GM21526 (cell line): ENCODE measurements around the gene RECK.
"Not testable (repeated sequence)": the region's sequence is repeated elsewhere in the genome, so short reads cannot be mapped to it uniquely, and the experiment has no call there.

Source experiments
- ATAC-seq: cut with Tn5 transposase; IDR thresholded peaks from one replicate; pipeline ENCODE4 v1.9.1; 2021; ENCODE audit warnings: moderate library complexity; ENCODE audit not compliant: unreplicated experiment, low FRiP score

Gene RECK

GRCh38 chr9:36053971-36054370 is 17.3 kb downstream of the RECK start:
- ATAC-seq = no peak

- ATAC-seq = no peak
Measured at GRCh38 chr9:36056896-36057295, 20.2 kb downstream of the RECK start.

GRCh38 chr9:36063804-36064447 is 27.2 kb downstream of the RECK start:
- ATAC-seq = no peak

- ATAC-seq = no peak
Measured at GRCh38 chr9:36064448-36065037, 27.8 kb downstream of the RECK start.

GRCh38 chr9:36074055-36074454 is 37.3 kb downstream of the RECK start:
- ATAC-seq = no peak

- no peak for ATAC-seq
Measured at GRCh38 chr9:36074870-36075532, 38.3 kb downstream of the RECK start.

- ATAC-seq = no peak
Measured at GRCh38 chr9:36078051-36078450, 41.3 kb downstream of the RECK start.

GRCh38 chr9:36080519-36080918 is 43.8 kb downstream of the RECK start:
- ATAC-seq = no peak

GRCh38 chr9:36082931-36083330 is 46.2 kb downstream of the RECK start:
- ATAC-seq = no peak

GRCh38 chr9:36086442-36086841 is 49.7 kb downstream of the RECK start:
- no peak for ATAC-seq

GRCh38 chr9:36087054-36087453 is 50.3 kb downstream of the RECK start:
- ATAC-seq = not testable (repeated sequence)

- no peak for ATAC-seq
Measured at GRCh38 chr9:36088020-36088419, 51.3 kb downstream of the RECK start.

GRCh38 chr9:36091026-36091953 is 54.6 kb downstream of the RECK start:
- no peak for ATAC-seq

GRCh38 chr9:36092014-36092413 is 55.3 kb downstream of the RECK start:
- no peak for ATAC-seq

GRCh38 chr9:36092509-36093215 is 55.9 kb downstream of the RECK start:
- no peak for ATAC-seq

GRCh38 chr9:36093384-36093783 is 56.7 kb downstream of the RECK start:
- ATAC-seq = no peak

GRCh38 chr9:36099718-36100117 is 63.0 kb downstream of the RECK start:
- no peak for ATAC-seq

- no peak for ATAC-seq
Measured at GRCh38 chr9:36100532-36100931, 63.8 kb downstream of the RECK start.

GRCh38 chr9:36101916-36102741 is 65.4 kb downstream of the RECK start:
- ATAC-seq = no peak
